ENCODE measurements around the gene OR6J1.

OR6J1 gene

DNA sequence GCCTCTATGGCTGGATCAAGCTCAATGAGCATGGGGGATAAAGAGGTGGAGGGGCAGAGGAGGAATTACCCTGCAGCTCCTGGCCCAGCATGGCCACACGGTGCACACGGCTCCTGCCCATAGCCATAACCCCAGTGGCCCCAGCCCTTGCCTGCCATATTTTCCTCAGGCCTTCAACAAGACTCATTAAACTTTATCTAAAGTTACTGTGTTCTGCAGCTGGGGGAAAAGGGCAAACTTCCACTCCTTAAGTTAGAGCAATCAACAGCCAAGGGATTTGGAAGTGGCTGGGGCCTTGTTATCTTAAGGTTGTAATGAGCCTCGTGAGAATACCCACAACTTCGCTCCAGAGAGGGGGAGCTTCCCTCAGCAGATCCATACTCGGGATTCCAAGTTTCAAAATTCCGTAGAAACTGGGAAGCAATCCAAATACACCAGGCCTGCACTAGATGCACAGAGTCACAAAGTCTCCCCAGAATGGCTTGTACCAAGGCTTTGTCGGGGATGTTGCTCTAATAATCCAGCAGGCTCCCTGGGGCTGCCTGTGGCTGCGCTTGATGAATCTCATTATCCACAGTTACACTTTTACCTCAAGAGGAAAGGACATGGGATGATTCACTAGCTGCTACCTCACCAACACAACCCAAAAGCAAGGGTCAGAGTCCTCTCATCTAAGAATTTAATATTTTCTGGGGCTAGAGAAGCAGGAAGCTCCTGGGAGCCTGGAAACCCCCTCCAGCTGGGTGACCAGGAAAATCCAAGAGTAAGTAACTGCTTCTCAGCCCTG is 13.0 kb upstream of the OR6J1 start:
- Histone ChIP-seq H3K36me3 (no peaks in the 10 kb centered on the region), H3K9me3 (no peaks in the 10 kb centered on the region), H3K4me3 (ENCODE audit: low read depth in 1 of 2, low read length in 1 of 2) (no peak overlapping the region), H3K27me3 (no peaks in the 10 kb centered on the region), H3K4me1 (ENCODE audit: control insufficient read depth in 1 of 2, insufficient read depth in 1 of 2, low read depth in 1 of 2, low read length in 1 of 2) (no peaks in the 10 kb centered on the region), H3K27ac (no peak overlapping the region)
- TF ChIP-seq, protein P1, sequence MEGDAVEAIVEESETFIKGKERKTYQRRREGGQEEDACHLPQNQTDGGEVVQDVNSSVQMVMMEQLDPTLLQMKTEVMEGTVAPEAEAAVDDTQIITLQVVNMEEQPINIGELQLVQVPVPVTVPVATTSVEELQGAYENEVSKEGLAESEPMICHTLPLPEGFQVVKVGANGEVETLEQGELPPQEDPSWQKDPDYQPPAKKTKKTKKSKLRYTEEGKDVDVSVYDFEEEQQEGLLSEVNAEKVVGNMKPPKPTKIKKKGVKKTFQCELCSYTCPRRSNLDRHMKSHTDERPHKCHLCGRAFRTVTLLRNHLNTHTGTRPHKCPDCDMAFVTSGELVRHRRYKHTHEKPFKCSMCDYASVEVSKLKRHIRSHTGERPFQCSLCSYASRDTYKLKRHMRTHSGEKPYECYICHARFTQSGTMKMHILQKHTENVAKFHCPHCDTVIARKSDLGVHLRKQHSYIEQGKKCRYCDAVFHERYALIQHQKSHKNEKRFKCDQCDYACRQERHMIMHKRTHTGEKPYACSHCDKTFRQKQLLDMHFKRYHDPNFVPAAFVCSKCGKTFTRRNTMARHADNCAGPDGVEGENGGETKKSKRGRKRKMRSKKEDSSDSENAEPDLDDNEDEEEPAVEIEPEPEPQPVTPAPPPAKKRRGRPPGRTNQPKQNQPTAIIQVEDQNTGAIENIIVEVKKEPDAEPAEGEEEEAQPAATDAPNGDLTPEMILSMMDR (IDR thresholded peaks at IDR 0.05), result no peak

DNA sequence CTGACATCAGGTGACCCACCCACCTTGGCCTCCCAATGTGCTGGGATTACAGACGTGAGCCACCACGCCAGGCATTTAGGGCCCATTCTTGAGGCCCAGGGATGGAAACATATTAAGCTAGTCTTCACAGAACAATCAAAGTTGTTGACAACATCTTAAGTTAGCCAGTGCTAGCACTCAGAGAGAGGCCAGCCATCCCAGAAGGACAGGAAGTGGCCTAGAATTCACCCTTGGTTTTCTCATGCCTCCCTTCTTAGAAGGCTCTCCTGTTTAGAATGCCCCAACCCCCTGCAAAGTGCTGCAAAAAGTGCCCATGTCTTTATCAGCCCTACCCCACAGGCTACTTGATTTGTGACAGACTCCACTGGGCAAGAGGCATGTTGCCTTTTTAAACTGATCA is 12.1 kb upstream of the OR6J1 start:
- no peak overlapping the region for H3K27ac ChIP-seq
- H3K4me3 ChIP-seq (ENCODE audit: low read depth in 1 of 2, low read length in 1 of 2), result no peak overlapping the region
- H3K4me1 ChIP-seq (ENCODE audit: control insufficient read depth in 1 of 2, insufficient read depth in 1 of 2, low read depth in 1 of 2, low read length in 1 of 2), result no peaks in the 10 kb centered on the region
- H3K9me3 ChIP-seq, result no peaks in the 10 kb centered on the region
- H3K27me3 ChIP-seq, result no peaks in the 10 kb centered on the region
- H3K36me3 ChIP-seq, result no peaks in the 10 kb centered on the region
- TF ChIP-seq, protein P1 (IDR thresholded peaks at IDR 0.05), result no peak

DNA sequence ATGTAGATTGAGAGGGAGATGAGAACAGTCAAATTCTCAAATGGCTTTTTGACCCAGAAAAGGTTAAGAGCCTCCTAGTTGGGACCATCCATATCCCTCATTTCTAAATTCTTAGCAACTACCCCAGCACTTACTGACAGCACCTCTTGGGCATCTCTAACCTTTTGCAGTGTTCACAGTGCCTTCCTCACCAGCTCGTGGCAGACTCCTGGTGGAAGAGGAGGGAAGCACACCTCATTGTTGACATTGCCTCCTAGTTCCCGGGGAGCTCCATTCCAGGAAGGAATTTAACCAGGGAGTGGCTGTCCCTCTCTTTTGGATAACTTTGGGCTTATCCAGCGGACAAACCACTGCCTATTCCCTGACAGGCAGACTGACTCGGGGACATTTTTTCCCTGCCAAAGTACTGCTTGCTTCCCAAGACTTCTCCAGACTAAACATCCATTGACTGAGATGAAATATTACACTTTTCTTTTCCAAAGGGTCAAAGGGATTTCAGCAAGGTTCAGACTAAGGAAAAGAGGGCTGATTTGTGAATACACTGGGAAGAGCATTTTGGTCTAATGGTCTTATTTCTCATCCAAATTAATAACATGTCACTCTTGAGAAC is 9.0 kb upstream of the OR6J1 start:
- Histone ChIP-seq H3K27ac (no peak overlapping the region), H3K4me3 (ENCODE audit: low read depth in 1 of 2, low read length in 1 of 2) (no peak overlapping the region), H3K9me3 (no peaks in the 10 kb centered on the region), H3K27me3 (no peaks in the 10 kb centered on the region), H3K36me3 (no peaks in the 10 kb centered on the region), H3K4me1 (ENCODE audit: control insufficient read depth in 1 of 2, insufficient read depth in 1 of 2, low read depth in 1 of 2, low read length in 1 of 2) (no peaks in the 10 kb centered on the region)
- TF ChIP-seq, protein P1 (IDR thresholded peaks at IDR 0.05), result peak; percentile 38

DNA sequence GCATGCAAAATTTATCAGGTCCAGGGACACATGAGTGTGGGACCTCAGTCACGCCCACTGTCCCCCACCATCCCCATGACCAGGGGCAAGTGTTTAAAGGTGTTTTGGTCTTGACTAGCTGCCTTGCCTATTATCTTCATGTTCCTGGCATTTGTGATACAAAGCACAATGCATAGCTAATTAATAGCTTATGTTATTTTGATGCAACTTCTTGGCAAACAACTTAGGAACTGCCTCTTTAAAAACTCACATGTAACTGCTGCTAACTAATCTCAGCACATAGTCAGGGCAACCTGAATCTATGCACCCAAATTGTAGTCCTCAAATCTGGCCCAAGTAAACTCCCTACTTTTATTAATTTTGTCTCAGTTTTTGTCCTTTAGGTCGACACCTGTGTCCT is 7.4 kb upstream of the OR6J1 start:
- Histone ChIP-seq H3K27me3 (no peaks in the 10 kb centered on the region), H3K36me3 (no peaks in the 10 kb centered on the region), H3K4me3 (ENCODE audit: low read depth in 1 of 2, low read length in 1 of 2) (no peak overlapping the region), H3K4me1 (ENCODE audit: control insufficient read depth in 1 of 2, insufficient read depth in 1 of 2, low read depth in 1 of 2, low read length in 1 of 2) (no peaks in the 10 kb centered on the region), H3K27ac (no peak overlapping the region), H3K9me3 (no peaks in the 10 kb centered on the region)
- TF ChIP-seq, protein P1 (IDR thresholded peaks at IDR 0.05), result no peak

DNA sequence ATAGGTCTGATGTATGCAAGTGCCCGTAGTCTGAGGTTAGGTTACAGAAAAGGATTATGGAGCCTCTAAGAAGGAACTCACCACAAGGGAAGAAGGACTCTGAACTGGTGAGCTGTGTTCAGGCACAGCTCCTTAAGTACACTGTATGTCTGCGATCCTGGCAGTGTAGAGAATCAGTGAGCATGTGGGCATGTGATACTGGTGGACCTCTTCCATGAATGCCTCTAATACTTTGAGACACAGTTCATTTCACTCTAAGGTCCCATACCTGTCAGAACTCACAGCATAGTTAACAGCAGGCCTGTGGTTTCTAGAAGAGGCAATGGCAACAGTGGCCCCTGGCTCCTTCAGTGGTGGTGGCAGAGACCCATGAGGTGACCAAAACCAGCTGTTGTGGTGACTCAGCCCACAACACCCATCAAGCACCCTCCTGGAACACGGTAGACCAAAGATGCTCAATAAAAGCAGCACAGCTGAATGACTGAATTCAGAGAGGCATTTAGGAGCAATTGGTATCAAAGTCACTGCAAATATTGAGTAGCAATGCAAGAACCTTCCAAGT is 6.9 kb upstream of the OR6J1 start:
- TF ChIP-seq, protein P1 (IDR thresholded peaks at IDR 0.05), result no peak
- Histone ChIP-seq H3K4me1 (ENCODE audit: control insufficient read depth in 1 of 2, insufficient read depth in 1 of 2, low read depth in 1 of 2, low read length in 1 of 2) (no peaks in the 10 kb centered on the region), H3K27ac (no peak overlapping the region), H3K36me3 (no peaks in the 10 kb centered on the region), H3K27me3 (no peaks in the 10 kb centered on the region), H3K9me3 (no peaks in the 10 kb centered on the region), H3K4me3 (ENCODE audit: low read depth in 1 of 2, low read length in 1 of 2) (no peak overlapping the region)

All from neutrophil (primary cell).